PC-9 (cell line): ENCODE measurements around the gene BRD8. TPM values are rescaled to one million over a fixed set of nuclear protein-coding genes. Genes with fewer than 3 reads are reported as not detected.

ENCODE experiments used
- BruUV-seq: library from RNA; stranded (reverse); fragments of 400-500 nt; replicated peaks from 2 replicates; lab custom pipeline; 2021; lab: Mats Ljungman, UMichigan
- CTCF ChIA-PET: fragments of 300-600 bp; sonication (Branson Sonifier 250); formaldehyde crosslinking; loops from one replicate; lab custom pipeline; 2022; ENCODE audit warnings: antibody characterized with exemption; lab: Charles Lee
- POLR2A ChIA-PET: fragments of 300-600 bp; sonication (Branson Sonifier 250); formaldehyde crosslinking; loops from one replicate; lab custom pipeline; 2022; ENCODE audit warnings: antibody characterized with exemption; ENCODE audit not compliant: unreplicated experiment; lab: Charles Lee
- DNase-seq, 2 experiments: peaks; one replicate each; pipeline versions ENCODE4 v3.0.0 to v3.0.0-alpha.2; 2015 to 2022; ENCODE audit warnings: mixed read lengths in 1 of 2
- H2AFZ ChIP-seq: fragments of 200-600 bp; sonication (generic); 2 replicates; pipeline ENCODE4 v1.8.1; 2017; ENCODE audit warnings: antibody characterized with exemption
- H3F3A ChIP-seq: fragments of 200-600 bp; sonication (generic); 2 replicates; pipeline ENCODE4 v1.8.1; 2017; ENCODE audit warnings: antibody characterized with exemption, mild to moderate bottlenecking, low read depth; ENCODE audit not compliant: insufficient read depth
- H3K27ac ChIP-seq: fragments of 200-600 bp; sonication (generic); 2 replicates; pipeline ENCODE4 v1.6.1; 2016; ENCODE audit warnings: mixed run types
- H3K27me3 ChIP-seq: fragments of 200-600 bp; sonication (generic); 2 replicates; pipeline ENCODE4 v1.6.1; 2016; ENCODE audit warnings: low read depth, mixed run types; ENCODE audit not compliant: insufficient read depth
- H3K36me3 ChIP-seq: fragments of 200-600 bp; sonication (generic); 2 replicates; pipeline ENCODE4 v1.6.1; 2016; ENCODE audit warnings: low read depth, mixed run types
- H3K4me1 ChIP-seq: fragments of 200-600 bp; sonication (generic); replicated peaks from 2 replicates; pipeline ENCODE4 v1.6.1; 2016; ENCODE audit warnings: mixed run types; ENCODE audit not compliant: insufficient read depth
- H3K4me2 ChIP-seq: fragments of 200-600 bp; sonication (generic); 2 replicates; pipeline ENCODE4 v1.6.1; 2017; ENCODE audit warnings: mixed run types
- H3K4me3 ChIP-seq: fragments of 200-600 bp; sonication (generic); 2 replicates; pipeline ENCODE4 v1.6.1; 2016; ENCODE audit warnings: mixed run types
- H3K79me2 ChIP-seq: fragments of 200-600 bp; sonication (generic); 2 replicates; pipeline ENCODE4 v1.6.1; 2017; ENCODE audit warnings: low read depth, mixed run types
- H3K9me2 ChIP-seq: fragments of 200-600 bp; sonication (generic); 2 replicates; pipeline ENCODE4 v1.8.1; 2017; ENCODE audit warnings: mild to moderate bottlenecking; ENCODE audit not compliant: insufficient read depth
- H3K9me3 ChIP-seq: fragments of 200-600 bp; sonication (generic); 2 replicates; pipeline ENCODE4 v1.8.1; 2016; ENCODE audit warnings: low read depth; ENCODE audit not compliant: insufficient read depth
- H4K20me1 ChIP-seq: fragments of 200-600 bp; sonication (generic); 2 replicates; pipeline ENCODE4 v1.8.1; 2017; ENCODE audit not compliant: insufficient read depth
- CTCF ChIP-seq: fragments of 200-600 bp; sonication (generic); conservative IDR thresholded peaks from 2 replicates; pipeline ENCODE4 v1.6.1; 2017; ENCODE audit warnings: mixed run types, antibody characterized with exemption, mild to moderate bottlenecking, moderate library complexity
- EZH2 ChIP-seq: fragments of 200-600 bp; sonication (generic); IDR thresholded peaks from 2 replicates; pipeline ENCODE4 v1.8.0; 2017; ENCODE audit warnings: antibody characterized with exemption, low read depth
- intact Hi-C: fragments of 100-400 bp; cut with micrococcal nuclease; formaldehyde crosslinking; loops from one replicate; pipeline ENCODE4 v1.10.0; 2022; ENCODE audit not compliant: unreplicated experiment
- total RNA-seq: library from RNA; stranded (reverse); gene quantifications from 2 replicates; pipeline ENCODE4 v1.2.3, GENCODE V29; 2021

BRD8 gene
- total RNA-seq, 1 experiment from 2014 or later, result 171 TPM

DNA sequence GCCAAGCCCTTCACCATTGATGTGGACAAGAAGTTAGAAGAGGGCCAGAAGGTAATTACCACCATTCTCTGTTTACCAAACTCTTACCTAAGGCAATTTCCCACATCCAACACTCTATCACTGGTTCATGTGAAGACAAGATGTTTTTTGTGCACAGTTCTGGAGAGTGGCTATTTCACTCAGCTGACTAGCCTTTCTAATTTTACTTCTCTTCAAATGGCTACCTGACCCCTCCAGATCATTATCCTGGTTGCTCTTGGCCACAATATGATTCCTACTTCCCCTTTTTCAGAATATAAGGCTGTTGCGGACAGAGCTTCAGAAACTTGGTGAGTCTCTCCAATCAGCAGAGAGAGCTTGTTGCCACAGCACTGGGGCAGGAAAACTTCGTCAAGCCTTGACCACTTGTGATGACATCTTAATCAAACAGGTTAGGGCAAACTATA lies 7.6 kb upstream of the BRD8 start:
- Histone ChIP-seq H3K4me2 (no peak overlapping the region), H3K4me3 (no peak overlapping the region), H3K27me3 (no peaks in the 10 kb centered on the region), H4K20me1 (no peaks in the 10 kb centered on the region), H3K27ac (no peak overlapping the region), H3K4me1 (no peaks in the 10 kb centered on the region), H3K9me3 (no peaks in the 10 kb centered on the region), H3K79me2 (peaks cover 6% of the 10 kb centered on the region), H3K9me2 (no peaks in the 10 kb centered on the region), H3K36me3 (peaks cover 32% of the 10 kb centered on the region; the same call in 1 of the 2 replicates), H2AFZ (no peak overlapping the region), H3F3A (peaks cover 9% of the 10 kb centered on the region; the same call in 1 of the 2 replicates)
- TF ChIP-seq EZH2, result no peak
- no peak for TF ChIP-seq CTCF
- intact Hi-C loops, result loop anchor here (10.0 kb wide), 1 partner anchor 359 kb away; the partner anchor contains the start of gene ETF1
- DNase-seq, result no peak
- ChIA-PET POLR2A (no interaction called here), CTCF (no interaction called here)
- no TSS peak for BruUV-seq

DNA sequence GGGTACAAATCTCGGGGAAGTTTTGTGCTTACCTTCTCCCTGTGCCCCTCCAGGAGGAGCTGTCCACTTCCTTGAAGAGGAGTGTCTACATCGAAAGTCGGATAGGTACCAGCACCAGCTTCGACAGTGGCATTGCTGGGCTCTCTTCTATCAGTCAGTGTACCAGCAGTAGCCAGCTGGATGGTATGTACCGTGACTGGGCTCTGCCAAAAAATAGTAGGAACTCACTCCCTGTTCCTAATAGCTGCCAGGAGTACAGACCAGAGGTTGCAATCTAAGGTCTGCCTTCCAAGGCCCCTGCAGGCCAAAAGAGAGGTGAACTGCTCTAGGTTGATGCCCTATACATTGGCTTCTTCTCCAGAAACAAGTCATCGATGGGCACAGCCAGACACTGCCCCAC lies 4.4 kb upstream of the BRD8 start:
- intact Hi-C loops, result loop anchor here (10.0 kb wide), 1 partner anchor 362 kb away; the partner anchor contains the start of gene ETF1
- no peak for TF ChIP-seq CTCF
- no peak for TF ChIP-seq EZH2
- Histone ChIP-seq H3K9me3 (no peaks in the 10 kb centered on the region), H3K4me1 (peaks cover 10% of the 10 kb centered on the region), H2AFZ (no peak overlapping the region), H3K36me3 (peaks cover 27% of the 10 kb centered on the region; the same call in 1 of the 2 replicates), H3K4me2 (no peak overlapping the region), H3K79me2 (peaks cover 31% of the 10 kb centered on the region), H4K20me1 (0 out of 2 replicates have a peak, but pooled peaks cover 3% of the 10 kb centered on the region), H3K4me3 (no peak overlapping the region), H3K27me3 (no peaks in the 10 kb centered on the region), H3K9me2 (no peaks in the 10 kb centered on the region), H3F3A (no peaks in the 10 kb centered on the region), H3K27ac (no peak overlapping the region)
- BruUV-seq, result no TSS peak
- DNase-seq, result no peak
- ChIA-PET POLR2A (no interaction called here), CTCF (no interaction called here)

DNA sequence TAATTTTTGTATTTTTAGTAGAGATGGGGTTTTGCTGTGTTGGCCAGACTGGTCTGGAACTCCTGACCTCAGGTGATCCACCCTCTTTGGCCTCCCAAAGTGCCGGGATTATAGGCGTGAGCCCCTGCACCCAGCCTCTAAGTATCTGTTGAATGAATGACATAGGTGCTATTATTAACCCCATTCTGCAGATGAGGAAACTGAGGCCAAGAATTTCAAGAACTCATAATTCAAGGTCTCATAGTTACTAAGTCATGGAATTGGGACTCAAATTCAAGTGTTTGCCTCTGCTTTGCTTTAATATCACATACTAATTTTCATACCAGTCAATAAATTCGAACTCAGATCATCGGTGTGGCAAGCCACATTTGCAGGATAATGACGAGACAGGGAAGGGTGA lies 2.4 kb upstream of the BRD8 start:
- Histone ChIP-seq H3K27me3 (no peaks in the 10 kb centered on the region), H3K9me2 (no peaks in the 10 kb centered on the region), H4K20me1 (peaks cover 13% of the 10 kb centered on the region; the same call in 1 of the 2 replicates), H3K4me3 (no peak overlapping the region), H3K9me3 (no peaks in the 10 kb centered on the region), H3K36me3 (peaks cover 16% of the 10 kb centered on the region; the same call in 1 of the 2 replicates), H3K4me2 (peak overlapping the region; percentile 85; the same call in 1 of the 2 replicates), H2AFZ (no peak overlapping the region), H3K79me2 (peaks cover 51% of the 10 kb centered on the region), H3K4me1 (peaks cover 19% of the 10 kb centered on the region), H3K27ac (no peak overlapping the region), H3F3A (no peaks in the 10 kb centered on the region)
- ChIA-PET CTCF (interaction anchor here (0.6 kb wide), 1 partner anchor 16 kb away, joined by 4 read pairs; no protein-coding TSS in a partner anchor), POLR2A (no interaction called here)
- no TSS peak for BruUV-seq
- intact Hi-C loops, result loop anchor here (1.0 to 10.0 kb wide), 2 partner anchors 102 to 364 kb away; partner anchors contain the start of gene ETF1
- DNase-seq, result no peak
- no peak for TF ChIP-seq CTCF
- TF ChIP-seq EZH2, result no peak
